OCI-LY1 (cell line): ENCODE data around the gene DAZAP1.

Experiments
- CTCF ChIP-seq: fragments of 200-600 bp; sonication (generic), shearing (Covaris generic); IDR thresholded peaks from 2 replicates; pipeline ENCODE4 v1.5.1; 2017; ENCODE audit warnings: mild to moderate bottlenecking, antibody characterized with exemption, low read length, moderate library complexity, mixed read lengths
- EZH2 ChIP-seq: fragments of 200-600 bp; sonication (generic), shearing (Covaris generic); IDR thresholded peaks from 2 replicates; pipeline ENCODE4 v1.8.0; 2017; ENCODE audit warnings: borderline replicate concordance, mixed run types, mild to moderate bottlenecking, antibody characterized with exemption, low read length, moderate library complexity, mixed read lengths

- TF ChIP-seq CTCF (no peak), EZH2 (no peak)
Observed at GRCh38 chr19:1379126-1379905, 28.1 kb upstream of the DAZAP1 start.
